Cardiac muscle cell (in vitro differentiated cells and primary cell): ENCODE measurements around the gene CATSPERZ. TPM values are rescaled to one million over a fixed set of nuclear protein-coding genes. Genes with fewer than 3 reads are reported as not detected.
"Not testable (repeated sequence)": the region's sequence is repeated elsewhere in the genome, so short reads cannot be mapped to it uniquely, and the experiment has no call there.

Experiments
- DNase-seq, 2 donors: peaks; one replicate each; pipeline versions ENCODE4 v3.0.0 to v3.0.0-alpha.2; 2010 to 2017; ENCODE audit warnings: low read depth in 1 of 2, low spot score in 1 of 2
- H3K27ac ChIP-seq: fragments of 200-600 bp; sonication (generic); 2 replicates; pipeline ENCODE4 v1.5.1; 2016
- H3K27me3 ChIP-seq: fragments of 200-600 bp; sonication (generic); 2 replicates; pipeline ENCODE4 v1.6.0; 2016; ENCODE audit warnings: control low read depth
- H3K36me3 ChIP-seq: fragments of 200-600 bp; sonication (generic); 2 replicates; pipeline ENCODE4 v1.5.1; 2016; ENCODE audit warnings: control low read depth
- H3K4me1 ChIP-seq: fragments of 200-600 bp; sonication (generic); 2 replicates; pipeline ENCODE4 v1.8.1; 2017; ENCODE audit warnings: low read depth, mild to moderate bottlenecking, mixed run types
- H3K4me3 ChIP-seq: fragments of 200-600 bp; sonication (generic); 2 replicates; pipeline ENCODE4 v1.5.1; 2016; ENCODE audit warnings: mild to moderate bottlenecking
- H3K9me3 ChIP-seq: fragments of 200-600 bp; sonication (generic); 2 replicates; pipeline ENCODE4 v1.5.1; 2017; ENCODE audit warnings: low read depth, mild to moderate bottlenecking, control low read depth
- CTCF ChIP-seq: IDR thresholded peaks from 2 replicates; pipeline ENCODE4 v1.5.1; 2012; ENCODE audit warnings: low read depth, mild to moderate bottlenecking, low read length
- polyA plus RNA-seq: library from polyadenylated mRNA; unstranded; fragments of >200 nt; fragmentation: Nextera tagmentation; extraction: Ambion mirVana; gene quantifications from 2 replicates; pipeline ENCODE4 v1.2.1, GENCODE V29; 2016
- total RNA-seq: library from RNA; depleted of rRNA; stranded (reverse); fragments of >200 nt; gene quantifications from 2 replicates; pipeline ENCODE4 v1.2.3, GENCODE V29; 2016

CATSPERZ gene
- total and polyA plus RNA-seq, 2 experiments from 2014 or later, result 0.56 TPM; not detected in 1

- Histone ChIP-seq H3K27ac (no peak overlapping the region), H3K27me3 (no peaks in the 10 kb centered on the region), H3K9me3 (no peaks in the 10 kb centered on the region), H3K4me1 (no peaks in the 10 kb centered on the region), H3K4me3 (no peak overlapping the region), H3K36me3 (peaks cover 5% of the 10 kb centered on the region)
- peak in 1 of 2 donors; percentile 42 for DNase-seq
- TF ChIP-seq CTCF, result no peak
Measured at GRCh38 chr11:64313491-64314145, 13.5 kb downstream of the CATSPERZ start.

GRCh38 chr11:64314146-64314804 lies 14.1 kb downstream of the CATSPERZ start:
- DNase-seq, result no peak
- H3K9me3 ChIP-seq, result no peaks in the 10 kb centered on the region
- no peaks in the 10 kb centered on the region for H3K27me3 ChIP-seq
- TF ChIP-seq CTCF, result peak; percentile 19
- peaks cover 5% of the 10 kb centered on the region for H3K4me1 ChIP-seq
- no peak overlapping the region for H3K4me3 ChIP-seq
- H3K36me3 ChIP-seq, result peaks cover 5% of the 10 kb centered on the region
- no peak overlapping the region for H3K27ac ChIP-seq

GRCh38 chr11:64314805-64315561 lies 14.8 kb downstream of the CATSPERZ start:
- H3K36me3 ChIP-seq, result peaks cover 5% of the 10 kb centered on the region
- no peak overlapping the region for H3K27ac ChIP-seq
- no peaks in the 10 kb centered on the region for H3K27me3 ChIP-seq
- no peak for DNase-seq
- no peak for TF ChIP-seq CTCF
- H3K4me3 ChIP-seq, result no peak overlapping the region
- H3K9me3 ChIP-seq, result no peaks in the 10 kb centered on the region
- peaks cover 6% of the 10 kb centered on the region for H3K4me1 ChIP-seq

- Histone ChIP-seq H3K27ac (peak overlapping the region; percentile 95), H3K4me3 (peak overlapping the region; percentile 60)
- not testable (repeated sequence) for DNase-seq, H3K36me3 ChIP-seq, H3K27me3 ChIP-seq, H3K4me1 ChIP-seq, H3K9me3 ChIP-seq
Measured at GRCh38 chr11:64315667-64316526, 15.7 kb downstream of the CATSPERZ start.

GRCh38 chr11:64316672-64317324 lies 16.6 kb downstream of the CATSPERZ start:
- peak in 1 of 2 donors; percentile 15 for DNase-seq
- no peak for TF ChIP-seq CTCF
- peak overlapping the region; percentile 95 for H3K27ac ChIP-seq
- H3K27me3 ChIP-seq, result no peaks in the 10 kb centered on the region
- H3K36me3 ChIP-seq, result peaks cover 5% of the 10 kb centered on the region
- H3K4me3 ChIP-seq, result peak overlapping the region; percentile 60
- no peaks in the 10 kb centered on the region for H3K9me3 ChIP-seq
- peaks cover 6% of the 10 kb centered on the region for H3K4me1 ChIP-seq
